ENCODE data around the gene COX5A.
A peak's percentile ranks its signal among the peaks of the same experiment; 100 is the strongest.
"Not testable (repeated sequence)": the region's sequence is repeated elsewhere in the genome, so short reads cannot be mapped to it uniquely, and the experiment has no call there.

The COX5A gene

GRCh38 chr15:74956648-74957475 is 19.0 kb upstream of the COX5A start, which contains the start of gene RPP25:
Gene RPP25 (minus strand): TSS chr15:74956772. CDS start chr15:74956583, 189 bp downstream.
- H3K9me3 ChIP-seq (ENCODE audit: control insufficient read depth in 1 of 2, low read length in 2 of 2), result no peaks in the 10 kb centered on the region
- peaks cover 40 to 43% of the 10 kb centered on the region in 2 donors for H3K4me1 ChIP-seq (ENCODE audit: control insufficient read depth in 1 of 2, insufficient read depth in 2 of 2, low read length in 2 of 2)
- H3K36me3 ChIP-seq (ENCODE audit: control insufficient read depth in 1 of 2, insufficient read depth in 2 of 2, low read length in 2 of 2), result no peaks in the 10 kb centered on the region
- H3K4me3 ChIP-seq (ENCODE audit: low read depth in 1 of 2, low read length in 2 of 2), result peak within 1 kb of the TSS; percentile 75 to 76
- peak within 1 kb of the TSS; percentile 75 for H3K27ac ChIP-seq (ENCODE audit: low read depth, low read length)
- H3K27me3 ChIP-seq (ENCODE audit: control insufficient read depth in 1 of 2, insufficient read depth in 2 of 2, low read length in 2 of 2), result peaks cover 6 to 8% of the 10 kb centered on the region in 2 donors
- peak within 1 kb of the TSS; percentile 79 to 94 for H3K9ac ChIP-seq (ENCODE audit: low read depth in 1 of 2, low read length in 2 of 2)

DNA sequence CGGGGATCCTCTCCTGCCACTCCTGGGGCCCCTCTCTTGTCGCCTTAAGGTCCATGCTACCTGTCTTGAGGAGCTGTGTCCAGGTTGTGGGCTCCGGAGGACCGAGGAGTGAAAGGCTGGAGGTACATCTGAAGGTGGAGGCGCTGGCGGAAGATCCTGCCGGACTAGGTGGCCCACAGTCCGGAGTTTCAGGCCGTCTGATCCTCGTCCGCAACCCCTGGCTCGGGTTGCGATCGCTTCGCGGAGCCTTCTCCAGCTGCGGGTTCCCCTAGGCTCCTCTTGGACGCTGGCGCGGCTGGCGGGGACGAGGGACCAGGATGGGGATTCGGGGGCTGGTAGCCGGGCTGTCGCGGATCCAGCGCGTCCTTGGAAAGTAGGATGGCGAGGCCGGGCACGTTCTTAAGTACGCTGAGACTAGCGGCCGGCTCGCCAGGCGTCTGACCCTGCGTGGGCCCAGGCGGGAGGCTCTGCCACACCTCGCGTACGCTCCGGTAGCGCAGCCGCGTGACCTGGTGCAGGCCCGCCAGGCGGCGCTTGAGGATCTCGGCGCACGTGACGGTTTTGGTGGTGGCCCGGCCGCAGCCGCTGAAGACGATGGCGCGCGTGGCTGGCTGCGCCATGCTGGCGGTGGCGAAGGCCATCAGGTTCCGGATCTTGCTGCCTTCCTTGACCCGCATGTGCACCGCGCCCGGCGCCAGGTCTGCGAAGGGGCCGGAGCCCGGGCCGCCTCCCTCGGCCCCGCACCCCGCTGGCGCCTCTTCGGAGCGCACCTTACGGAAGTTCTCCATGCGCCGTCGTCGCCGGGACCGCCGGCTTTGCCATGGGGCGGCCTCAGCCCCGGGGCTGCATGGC is 18.1 kb upstream of the COX5A start:
- Histone ChIP-seq H3K9ac (ENCODE audit: low read depth in 1 of 2, low read length in 2 of 2) (peak overlapping the region; percentile 2 to 44), H3K27ac (ENCODE audit: low read depth, low read length) (peak overlapping the region; percentile 56), H3K9me3 (ENCODE audit: control insufficient read depth in 1 of 2, low read length in 2 of 2) (no peaks in the 10 kb centered on the region), H3K27me3 (ENCODE audit: control insufficient read depth in 1 of 2, insufficient read depth in 2 of 2, low read length in 2 of 2) (peaks cover 6 to 8% of the 10 kb centered on the region in 2 donors), H3K4me1 (ENCODE audit: control insufficient read depth in 1 of 2, insufficient read depth in 2 of 2, low read length in 2 of 2) (peaks cover 40 to 43% of the 10 kb centered on the region in 2 donors), H3K36me3 (ENCODE audit: control insufficient read depth in 1 of 2, insufficient read depth in 2 of 2, low read length in 2 of 2) (no peaks in the 10 kb centered on the region), H3K4me3 (ENCODE audit: low read depth in 1 of 2, low read length in 2 of 2) (peak overlapping the region; percentile 75 to 76)

- Histone ChIP-seq H3K27ac (ENCODE audit: low read depth, low read length) (no peak overlapping the region), H3K36me3 (ENCODE audit: control insufficient read depth in 1 of 2, insufficient read depth in 2 of 2, low read length in 2 of 2) (no peaks in the 10 kb centered on the region), H3K9ac (ENCODE audit: low read depth in 1 of 2, low read length in 2 of 2) (peak overlapping the region; percentile 2 to 44), H3K27me3 (ENCODE audit: control insufficient read depth in 1 of 2, insufficient read depth in 2 of 2, low read length in 2 of 2) (peaks cover 6 to 8% of the 10 kb centered on the region in 2 donors), H3K9me3 (ENCODE audit: control insufficient read depth in 1 of 2, low read length in 2 of 2) (no peaks in the 10 kb centered on the region), H3K4me3 (ENCODE audit: low read depth in 1 of 2, low read length in 2 of 2) (peak overlapping the region; percentile 75 to 76), H3K4me1 (ENCODE audit: control insufficient read depth in 1 of 2, insufficient read depth in 2 of 2, low read length in 2 of 2) (peaks cover 36 to 43% of the 10 kb centered on the region in 2 donors)
Observed at GRCh38 chr15:74955017-74955416, 17.1 kb upstream of the COX5A start.

DNA sequence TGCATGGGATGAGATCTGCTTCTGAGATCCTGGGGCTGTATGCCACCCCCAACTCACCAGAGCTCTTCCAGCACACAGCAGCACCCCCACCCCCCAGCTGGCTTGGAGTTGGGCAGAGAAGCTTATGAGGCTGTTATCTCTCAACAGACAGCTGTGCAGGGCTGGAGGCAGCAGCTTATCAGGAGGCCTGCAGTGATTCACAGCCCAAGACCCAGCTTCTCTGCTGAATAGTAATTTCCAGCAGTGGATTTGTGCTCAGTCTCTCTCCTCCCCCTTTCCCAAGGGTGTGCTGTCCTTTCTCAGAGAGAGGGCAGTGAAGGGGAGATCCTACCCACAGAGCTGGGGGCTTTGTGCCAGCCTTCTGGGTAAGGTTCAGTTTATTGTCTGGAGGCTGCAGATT is 16.6 kb upstream of the COX5A start:
- Histone ChIP-seq H3K9me3 (ENCODE audit: control insufficient read depth in 1 of 2, low read length in 2 of 2) (no peaks in the 10 kb centered on the region), H3K9ac (ENCODE audit: low read depth in 1 of 2, low read length in 2 of 2) (peak overlapping the region in 1 of 2 donors; percentile 44), H3K4me3 (ENCODE audit: low read depth in 1 of 2, low read length in 2 of 2) (peak overlapping the region; percentile 75 to 76), H3K27ac (ENCODE audit: low read depth, low read length) (no peak overlapping the region), H3K4me1 (ENCODE audit: control insufficient read depth in 1 of 2, insufficient read depth in 2 of 2, low read length in 2 of 2) (peaks cover 35 to 43% of the 10 kb centered on the region in 2 donors), H3K27me3 (ENCODE audit: control insufficient read depth in 1 of 2, insufficient read depth in 2 of 2, low read length in 2 of 2) (peaks cover 6 to 8% of the 10 kb centered on the region in 2 donors), H3K36me3 (ENCODE audit: control insufficient read depth in 1 of 2, insufficient read depth in 2 of 2, low read length in 2 of 2) (no peaks in the 10 kb centered on the region)

- no peak overlapping the region for H3K27ac ChIP-seq (ENCODE audit: low read depth, low read length)
- no peaks in the 10 kb centered on the region for H3K36me3 ChIP-seq (ENCODE audit: control insufficient read depth in 1 of 2, insufficient read depth in 2 of 2, low read length in 2 of 2)
- no peak overlapping the region for H3K9ac ChIP-seq (ENCODE audit: low read depth in 1 of 2, low read length in 2 of 2)
- no peaks in the 10 kb centered on the region for H3K9me3 ChIP-seq (ENCODE audit: control insufficient read depth in 1 of 2, low read length in 2 of 2)
- H3K4me3 ChIP-seq (ENCODE audit: low read depth in 1 of 2, low read length in 2 of 2), result no peak overlapping the region
- no peaks in the 10 kb centered on the region for H3K27me3 ChIP-seq (ENCODE audit: control insufficient read depth in 1 of 2, insufficient read depth in 2 of 2, low read length in 2 of 2)
- peaks cover 20 to 22% of the 10 kb centered on the region in 2 donors for H3K4me1 ChIP-seq (ENCODE audit: control insufficient read depth in 1 of 2, insufficient read depth in 2 of 2, low read length in 2 of 2)
Observed at GRCh38 chr15:74951006-74951405, 13.1 kb upstream of the COX5A start.

GRCh38 chr15:74950078-74950908 is 12.4 kb upstream of the COX5A start:
- Histone ChIP-seq H3K9ac (ENCODE audit: low read depth in 1 of 2, low read length in 2 of 2) (no peak overlapping the region), H3K27me3 (ENCODE audit: control insufficient read depth in 1 of 2, insufficient read depth in 2 of 2, low read length in 2 of 2) (no peaks in the 10 kb centered on the region), H3K4me3 (ENCODE audit: low read depth in 1 of 2, low read length in 2 of 2) (no peak overlapping the region), H3K4me1 (ENCODE audit: control insufficient read depth in 1 of 2, insufficient read depth in 2 of 2, low read length in 2 of 2) (peaks cover 13 to 15% of the 10 kb centered on the region in 2 donors), H3K9me3 (ENCODE audit: control insufficient read depth in 1 of 2, low read length in 2 of 2) (no peaks in the 10 kb centered on the region), H3K27ac (ENCODE audit: low read depth, low read length) (no peak overlapping the region), H3K36me3 (ENCODE audit: control insufficient read depth in 1 of 2, insufficient read depth in 2 of 2, low read length in 2 of 2) (no peaks in the 10 kb centered on the region)

GRCh38 chr15:74937272-74937589 is 642 bp downstream of the COX5A start:
- peak overlapping the region; percentile 79 to 85 for H3K9ac ChIP-seq (ENCODE audit: low read depth in 1 of 2, low read length in 2 of 2)
- H3K4me1 ChIP-seq (ENCODE audit: control insufficient read depth in 1 of 2, insufficient read depth in 2 of 2, low read length in 2 of 2), result peaks cover 13 to 33% of the 10 kb centered on the region in 2 donors
- no peaks in the 10 kb centered on the region for H3K36me3 ChIP-seq (ENCODE audit: control insufficient read depth in 1 of 2, insufficient read depth in 2 of 2, low read length in 2 of 2)
- H3K4me3 ChIP-seq (ENCODE audit: low read depth in 1 of 2, low read length in 2 of 2), result peak overlapping the region; percentile 82 to 89
- H3K9me3 ChIP-seq (ENCODE audit: control insufficient read depth in 1 of 2, low read length in 2 of 2), result no peaks in the 10 kb centered on the region
- peak overlapping the region; percentile 99 for H3K27ac ChIP-seq (ENCODE audit: low read depth, low read length)
- H3K27me3 ChIP-seq (ENCODE audit: control insufficient read depth in 1 of 2, insufficient read depth in 2 of 2, low read length in 2 of 2), result no peaks in the 10 kb centered on the region

GRCh38 chr15:74935193-74935592 is 2.7 kb downstream of the COX5A start:
- H3K9ac ChIP-seq (ENCODE audit: low read depth in 1 of 2, low read length in 2 of 2); H3K4me3 ChIP-seq (ENCODE audit: low read depth in 1 of 2, low read length in 2 of 2); H3K27ac ChIP-seq (ENCODE audit: low read depth, low read length); H3K27me3 ChIP-seq (ENCODE audit: control insufficient read depth in 1 of 2, insufficient read depth in 2 of 2, low read length in 2 of 2); H3K9me3 ChIP-seq (ENCODE audit: control insufficient read depth in 1 of 2, low read length in 2 of 2); H3K36me3 ChIP-seq (ENCODE audit: control insufficient read depth in 1 of 2, insufficient read depth in 2 of 2, low read length in 2 of 2): not testable (repeated sequence)
- H3K4me1 ChIP-seq (ENCODE audit: control insufficient read depth in 1 of 2, insufficient read depth in 2 of 2, low read length in 2 of 2), result peaks cover 13 to 38% of the 10 kb centered on the region in 2 donors

DNA sequence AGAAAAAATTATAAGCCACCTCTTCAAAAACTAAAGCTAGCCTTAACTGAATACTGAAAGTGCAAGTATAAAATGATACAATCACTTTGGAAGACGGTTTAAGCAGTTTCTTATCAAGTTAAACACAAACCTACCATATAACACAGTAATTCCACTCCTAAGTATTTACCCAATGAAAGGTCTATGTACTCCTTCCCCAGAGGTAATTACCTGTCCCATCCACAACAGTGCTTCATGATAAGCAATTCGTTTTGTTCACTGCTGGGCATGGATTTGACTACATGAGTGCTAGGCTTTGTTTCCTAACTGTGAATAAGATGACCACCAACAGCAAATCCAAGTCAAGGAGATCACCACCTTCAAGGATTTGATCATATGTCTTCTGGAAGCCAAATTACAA is 4.3 kb downstream of the COX5A start:
- Histone ChIP-seq H3K27me3 (ENCODE audit: control insufficient read depth in 1 of 2, insufficient read depth in 2 of 2, low read length in 2 of 2) (no peaks in the 10 kb centered on the region), H3K4me1 (ENCODE audit: control insufficient read depth in 1 of 2, insufficient read depth in 2 of 2, low read length in 2 of 2) (peaks cover 13 to 38% of the 10 kb centered on the region in 2 donors), H3K27ac (ENCODE audit: low read depth, low read length) (peak overlapping the region; percentile 31), H3K36me3 (ENCODE audit: control insufficient read depth in 1 of 2, insufficient read depth in 2 of 2, low read length in 2 of 2) (peaks cover 8 to 21% of the 10 kb centered on the region in 2 donors), H3K9ac (ENCODE audit: low read depth in 1 of 2, low read length in 2 of 2) (peak overlapping the region in 1 of 2 donors; percentile 35), H3K4me3 (ENCODE audit: low read depth in 1 of 2, low read length in 2 of 2) (peak overlapping the region; percentile 0 to 54), H3K9me3 (ENCODE audit: control insufficient read depth in 1 of 2, low read length in 2 of 2) (no peaks in the 10 kb centered on the region)

Data from duodenal mucosa (tissue), 2 donors.